Activated CD8-positive, alpha-beta memory T cell treated with anti-CD3 and anti-CD28 coated beads for 24 hours (primary cell): Measurements from ENCODE around the gene FGF7.
"Not testable (repeated sequence)": the region's sequence is repeated elsewhere in the genome, so short reads cannot be mapped to it uniquely, and the experiment has no call there.

ENCODE experiments used
- DNase-seq: peaks from one replicate; pipeline ENCODE4 v3.0.0-alpha.2; 2020

FGF7 gene

GRCh38 chr15:49495993-49496753, 73.1 kb downstream of the FGF7 start:
- no peak for DNase-seq

DNA sequence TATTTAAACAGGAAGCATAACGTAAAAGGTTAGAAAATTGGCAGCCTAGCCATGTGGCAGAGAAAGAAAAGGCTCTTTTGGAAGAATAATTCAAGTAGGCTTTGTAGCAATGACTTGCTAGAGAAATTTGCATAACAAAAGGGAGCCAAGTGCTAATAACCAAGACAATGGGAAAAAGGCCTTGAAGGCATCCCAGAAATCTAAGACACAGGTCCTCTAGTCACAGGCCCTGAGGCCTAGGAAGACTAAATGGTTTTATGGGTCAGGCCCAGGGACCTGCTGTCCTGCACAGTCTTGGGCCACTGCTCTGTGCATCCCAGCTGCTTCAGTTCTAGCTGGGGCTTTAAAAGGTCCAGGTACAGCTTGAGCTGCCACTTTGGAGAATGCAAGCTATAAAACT, 78.5 kb downstream of the FGF7 start:
- DNase-seq: no peak

DNA sequence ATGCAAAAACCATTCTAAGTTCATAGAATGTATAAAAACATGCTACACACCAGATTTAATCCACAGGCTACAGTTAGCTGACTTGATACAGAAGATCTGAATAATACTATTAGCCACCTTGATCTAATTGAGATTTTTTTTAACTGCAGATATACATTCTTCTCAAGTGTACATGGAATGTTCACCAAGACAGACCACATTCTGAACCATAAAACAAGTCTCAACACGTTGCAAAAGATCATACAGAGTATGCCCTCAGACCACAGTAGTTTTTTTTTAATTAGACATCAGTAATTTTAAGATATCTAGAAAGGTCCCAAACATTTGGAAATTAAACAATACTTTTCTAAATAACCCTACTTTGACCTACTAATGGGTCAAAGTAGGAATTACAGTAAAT, 83.3 kb downstream of the FGF7 start:
- no peak for DNase-seq

GRCh38 chr15:49507261-49507660, 84.2 kb downstream of the FGF7 start:
- DNase-seq: no peak

DNA sequence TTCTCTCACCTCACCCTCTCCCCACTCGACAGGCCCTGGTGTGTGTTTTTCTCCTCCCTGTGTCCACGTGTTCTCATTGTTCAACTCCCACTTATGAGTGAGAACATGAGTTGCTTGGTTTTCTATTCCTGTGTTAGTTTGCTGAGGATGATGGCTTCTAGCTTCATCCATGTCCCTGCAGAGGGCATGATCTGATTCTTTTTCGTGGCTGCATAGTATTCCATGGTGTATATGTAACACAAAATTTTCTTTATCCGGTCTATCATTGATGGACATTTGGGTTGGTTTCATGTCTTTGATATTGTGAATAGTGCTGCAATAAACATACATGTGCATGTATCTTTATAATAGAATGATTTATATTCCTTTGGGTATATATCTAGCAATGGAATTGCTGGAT, 89.7 kb downstream of the FGF7 start:
- not testable (repeated sequence) for DNase-seq

- no peak for DNase-seq
Observed at GRCh38 chr15:49521802-49522201, 98.8 kb downstream of the FGF7 start.

DNA sequence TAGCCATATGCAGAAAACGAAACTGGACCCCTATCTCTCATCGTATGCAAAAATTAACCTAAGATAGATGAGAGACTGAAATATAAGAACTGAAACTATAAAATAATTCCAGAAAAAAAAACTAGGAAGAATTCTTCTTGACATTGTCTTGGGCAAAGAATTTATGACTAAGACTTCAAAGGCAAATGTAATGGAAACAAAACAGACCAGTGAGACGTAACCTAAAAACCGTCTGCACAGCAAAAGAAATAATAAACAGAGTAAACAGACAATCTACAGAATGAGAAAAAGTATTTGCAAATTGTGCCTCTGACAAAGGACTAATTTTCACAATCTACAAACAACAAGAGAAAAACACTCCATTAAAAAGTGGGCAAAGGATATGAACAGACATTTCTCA, 105.2 kb downstream of the FGF7 start:
- no peak for DNase-seq

DNA sequence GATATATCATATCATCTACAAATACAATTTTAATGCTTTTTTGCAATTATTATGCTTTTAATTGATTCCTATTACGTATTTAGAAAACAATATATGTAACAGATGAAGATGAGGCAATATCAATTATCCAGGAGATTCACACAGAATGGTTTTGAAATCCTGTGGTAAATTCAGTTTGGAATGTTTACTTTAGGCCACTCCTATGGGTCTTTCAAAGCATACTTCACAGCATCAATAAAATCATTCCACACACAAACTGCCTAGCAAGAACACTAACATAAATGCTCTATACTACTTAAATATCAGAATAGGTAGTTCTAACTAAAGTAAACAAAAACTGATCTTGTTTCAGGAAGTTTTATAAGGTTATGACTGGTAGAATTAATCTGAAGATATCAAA, 107.0 kb downstream of the FGF7 start:
- no peak for DNase-seq
